SK-N-SH treated with all-trans-retinoic acid at 6 μM for 48 hours (cell line): Measurements from ENCODE around the gene FBLN2.

ENCODE experiments used
- ARNTL ChIP-seq: fragments of 450-650 bp; formaldehyde crosslinking; IDR thresholded peaks from 2 replicates; pipeline ENCODE4 v1.5.0; 2020; ENCODE audit warnings: low read depth, mild to moderate bottlenecking, moderate library complexity, borderline replicate concordance
- BACH2 ChIP-seq: fragments of 250-450 bp; sonication (Bioruptor Pico); IDR thresholded peaks from 2 replicates; pipeline ENCODE4 v1.9.0; 2021; ENCODE audit warnings: mild to moderate bottlenecking, borderline replicate concordance
- CREB5 ChIP-seq: fragments of 250-450 bp; sonication (Bioruptor Pico); IDR thresholded peaks from 2 replicates; pipeline ENCODE4 v1.5.1; 2020; ENCODE audit warnings: low read depth, mild to moderate bottlenecking, moderate library complexity
- CSRNP3 ChIP-seq: fragments of 250-450 bp; sonication (Bioruptor Pico); IDR thresholded peaks from 2 replicates; pipeline ENCODE4 v1.5.1; 2021; ENCODE audit warnings: mild to moderate bottlenecking, moderate library complexity
- ESRRG ChIP-seq: fragments of 250-450 bp; sonication (Bioruptor Pico); IDR thresholded peaks from 2 replicates; pipeline ENCODE4 v1.6.1; 2021; ENCODE audit warnings: mild to moderate bottlenecking
- ISL1 ChIP-seq: fragments of 250-450 bp; sonication (Bioruptor Pico); IDR thresholded peaks from 2 replicates; pipeline ENCODE4 v2.1.2; 2022; ENCODE audit warnings: mild to moderate bottlenecking, moderate library complexity
- PATZ1 ChIP-seq: fragments of 250-450 bp; sonication (Bioruptor Pico); IDR thresholded peaks from 2 replicates; pipeline ENCODE4 v1.8.0; 2020; ENCODE audit warnings: mild to moderate bottlenecking, moderate library complexity, borderline replicate concordance
- POU6F1 ChIP-seq: fragments of 250-450 bp; sonication (Bioruptor Pico); IDR thresholded peaks from 2 replicates; pipeline ENCODE4 v1.8.0; 2021; ENCODE audit warnings: low read depth, mild to moderate bottlenecking, moderate library complexity, borderline replicate concordance
- RARB ChIP-seq: fragments of 250-450 bp; sonication (Bioruptor Pico); IDR thresholded peaks from 2 replicates; pipeline ENCODE4 v1.8.0; 2021; ENCODE audit warnings: mild to moderate bottlenecking, moderate library complexity
- TSHZ2 ChIP-seq: fragments of 250-450 bp; sonication (Bioruptor Pico); IDR thresholded peaks from 2 replicates; pipeline ENCODE4 v1.5.0; 2020; ENCODE audit warnings: mild to moderate bottlenecking, moderate library complexity
- ZFP30 ChIP-seq: fragments of 450-650 bp; formaldehyde crosslinking; IDR thresholded peaks from 2 replicates; pipeline ENCODE4 v1.5.0; 2022; ENCODE audit warnings: mild to moderate bottlenecking, moderate library complexity
- ZNF565 ChIP-seq: fragments of 450-650 bp; formaldehyde crosslinking; conservative IDR thresholded peaks from 2 replicates; pipeline ENCODE4 v1.5.0; 2020; ENCODE audit warnings: low read depth, mild to moderate bottlenecking, moderate library complexity
- ZNF8 ChIP-seq: fragments of 450-650 bp; formaldehyde crosslinking; IDR thresholded peaks from 2 replicates; pipeline ENCODE4 v1.5.0; 2020; ENCODE audit warnings: mild to moderate bottlenecking, moderate library complexity

- TF ChIP-seq CREB5 (no peak), ISL1 (CRISPR knock-in tag) (no peak), PATZ1 (no peak), ZFP30 (CRISPR knock-in tag) (no peak), CSRNP3 (CRISPR knock-in tag) (no peak), ARNTL (no peak), TSHZ2 (CRISPR knock-in tag) (no peak), BACH2 (CRISPR knock-in tag) (no peak), ESRRG (no peak), POU6F1 (no peak), RARB (CRISPR knock-in tag) (no peak), ZNF565 (CRISPR knock-in tag) (no peak), ZNF8 (no peak)
Measured at GRCh38 chr3:13621381-13622221, 72.7 kb downstream of the FBLN2 start.
